DMS53 treated with DMSO at 0.1 percent for 48 hours (cell line): ENCODE data around the gene IL18R1.
"Not testable (repeated sequence)": the region's sequence is repeated elsewhere in the genome, so short reads cannot be mapped to it uniquely, and the experiment has no call there.

Experiments
- DNase-seq: peaks from one replicate; lab custom pipeline; 2025; ENCODE audit not compliant: unreplicated experiment; lab: John Stamatoyannopoulos, UW

Gene IL18R1, protein sequence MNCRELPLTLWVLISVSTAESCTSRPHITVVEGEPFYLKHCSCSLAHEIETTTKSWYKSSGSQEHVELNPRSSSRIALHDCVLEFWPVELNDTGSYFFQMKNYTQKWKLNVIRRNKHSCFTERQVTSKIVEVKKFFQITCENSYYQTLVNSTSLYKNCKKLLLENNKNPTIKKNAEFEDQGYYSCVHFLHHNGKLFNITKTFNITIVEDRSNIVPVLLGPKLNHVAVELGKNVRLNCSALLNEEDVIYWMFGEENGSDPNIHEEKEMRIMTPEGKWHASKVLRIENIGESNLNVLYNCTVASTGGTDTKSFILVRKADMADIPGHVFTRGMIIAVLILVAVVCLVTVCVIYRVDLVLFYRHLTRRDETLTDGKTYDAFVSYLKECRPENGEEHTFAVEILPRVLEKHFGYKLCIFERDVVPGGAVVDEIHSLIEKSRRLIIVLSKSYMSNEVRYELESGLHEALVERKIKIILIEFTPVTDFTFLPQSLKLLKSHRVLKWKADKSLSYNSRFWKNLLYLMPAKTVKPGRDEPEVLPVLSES

DNA sequence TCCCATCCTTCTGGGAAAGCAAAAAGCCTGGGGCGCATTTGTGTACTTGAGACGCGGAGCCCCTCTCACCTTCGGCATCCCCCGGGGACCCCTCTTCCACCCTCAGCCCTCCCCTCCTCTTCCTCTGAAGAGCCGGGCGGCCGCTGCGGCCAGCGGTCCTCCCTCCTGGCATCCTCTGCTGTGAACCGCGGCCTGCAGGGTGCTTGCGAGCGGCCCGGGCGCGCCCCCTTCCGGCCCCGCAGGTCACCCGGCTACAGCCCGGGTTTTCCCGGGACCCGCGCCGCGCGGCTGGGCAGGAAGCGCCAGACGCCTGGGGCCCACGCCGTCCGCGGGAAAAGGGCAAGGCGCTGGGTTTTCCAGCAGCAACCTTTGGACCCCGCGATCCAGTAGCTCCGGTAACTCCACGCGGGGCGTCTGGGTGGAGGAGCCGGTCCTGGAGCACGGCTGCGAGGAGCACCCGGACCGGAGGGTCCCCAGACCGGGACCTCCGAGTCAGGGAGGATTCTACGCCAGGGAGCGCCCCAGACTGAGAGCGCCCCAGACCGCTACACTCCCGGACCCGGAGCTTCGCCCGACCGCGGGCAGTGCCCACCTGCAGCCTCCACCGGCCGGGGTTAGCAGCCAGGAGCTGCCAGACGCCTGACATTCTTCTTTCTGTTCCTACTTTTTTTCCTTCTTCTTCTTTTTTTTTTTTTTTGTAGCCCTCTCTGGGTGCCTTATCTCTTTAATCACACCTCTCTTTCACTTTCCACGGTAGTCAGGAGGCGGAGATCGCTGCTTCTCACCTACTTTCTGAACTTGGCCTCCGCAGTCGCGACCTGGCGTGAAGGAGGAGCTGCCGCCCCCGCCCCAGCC, at the start of gene IL18R1:
TSS of gene IL18R1 (plus strand) at position 271 of the 855 bp plus-strand sequence. CDS start 6,865 bp downstream, outside the sequence.
- peak; percentile 80 for DNase-seq

DNA sequence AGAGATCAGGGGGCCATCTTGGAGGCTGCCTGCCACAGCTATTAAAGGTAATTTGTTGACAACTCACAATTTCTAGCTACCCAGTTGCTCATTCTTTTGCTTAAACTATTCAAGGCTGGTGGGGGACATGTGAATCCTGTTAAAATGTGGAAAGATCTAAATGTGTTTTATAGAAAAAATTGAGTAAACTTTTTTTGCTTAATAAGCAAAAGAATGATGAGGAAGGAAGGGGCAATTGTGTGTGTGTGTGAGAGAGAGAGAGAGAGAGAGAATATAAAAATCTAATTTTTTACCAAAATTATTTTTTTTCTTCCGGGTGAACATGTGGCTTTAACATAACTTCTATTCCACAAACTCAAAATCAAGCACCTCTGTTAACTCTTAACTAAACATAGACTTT, 49.5 kb upstream of the IL18R1 start:
- DNase-seq: no peak

DNA sequence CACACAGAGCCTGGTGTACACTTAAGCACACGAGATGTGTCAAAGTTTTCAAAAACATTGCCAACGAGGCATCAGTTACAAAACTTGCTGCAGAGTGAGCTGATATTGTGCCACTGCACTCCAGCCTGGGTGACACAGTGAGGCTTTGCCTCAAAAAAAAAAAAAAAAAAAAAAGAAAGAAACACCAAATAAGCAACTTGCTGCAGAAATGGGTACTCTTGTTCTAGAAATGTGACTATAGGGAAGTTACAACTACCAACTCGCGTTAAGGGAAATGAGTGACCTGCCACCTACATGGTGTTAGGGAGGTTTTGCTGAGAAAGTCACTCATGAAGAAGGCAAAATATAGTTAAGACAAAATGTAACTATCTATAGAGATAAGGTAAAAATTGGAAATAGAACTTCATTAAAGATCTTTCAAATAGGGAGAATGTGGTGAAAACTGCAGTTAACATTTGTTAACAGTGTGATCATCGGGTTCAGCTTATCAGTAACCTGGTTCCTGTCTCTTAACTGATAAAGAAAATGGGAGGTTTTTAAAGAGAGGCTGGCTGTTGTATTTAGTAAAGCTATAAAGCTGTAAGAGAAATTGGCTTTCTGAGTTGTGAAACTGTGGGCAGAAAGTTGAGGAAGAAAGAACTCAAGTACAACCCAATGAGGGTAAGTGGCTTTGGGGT, 44.5 kb upstream of the IL18R1 start, which contains the start of gene IL1RL1:
TSS of gene IL1RL1 (plus strand) at position 600 of the 677 bp plus-strand sequence. CDS start 26,702 bp downstream, outside the sequence.
- no peak for DNase-seq

DNA sequence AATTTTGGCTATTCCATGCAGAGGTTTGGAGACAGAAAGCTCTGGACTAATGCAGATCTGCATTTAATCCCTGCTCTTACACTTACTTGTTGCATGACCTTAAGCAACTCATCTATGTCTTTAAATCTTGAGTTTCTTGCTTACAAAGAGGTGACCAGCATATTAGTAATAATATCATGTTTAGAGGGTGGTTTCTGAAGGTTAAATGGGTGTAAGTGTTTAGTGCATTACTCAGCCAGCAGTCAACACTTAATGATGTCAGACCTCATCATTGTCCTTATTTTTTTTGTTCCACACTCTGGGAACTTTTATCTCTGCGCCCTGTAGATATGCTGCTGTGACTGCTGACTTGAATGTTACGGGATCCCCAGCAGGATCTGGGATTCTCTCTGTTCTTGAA, 42.6 kb upstream of the IL18R1 start:
- DNase-seq: no peak

DNA sequence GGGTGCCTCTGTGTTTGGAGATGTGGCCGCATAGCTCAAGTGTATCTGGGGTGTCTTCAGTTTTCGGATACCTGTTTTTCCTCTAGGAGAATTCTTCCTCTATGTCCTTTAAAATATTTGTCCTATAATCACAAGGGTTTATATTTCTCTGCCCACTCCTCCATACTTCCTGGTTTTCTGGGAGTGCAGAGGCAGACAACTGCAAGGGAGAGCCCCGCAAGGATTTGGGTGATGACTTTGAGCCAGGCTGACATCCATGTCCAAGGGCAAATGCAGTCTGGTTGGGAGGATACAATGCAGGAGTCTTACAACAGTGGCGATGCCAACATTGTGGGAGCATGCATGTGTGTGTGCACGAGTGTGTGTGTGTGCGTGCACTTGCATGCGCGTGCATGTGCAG, 42.1 kb upstream of the IL18R1 start:
- no peak for DNase-seq

DNA sequence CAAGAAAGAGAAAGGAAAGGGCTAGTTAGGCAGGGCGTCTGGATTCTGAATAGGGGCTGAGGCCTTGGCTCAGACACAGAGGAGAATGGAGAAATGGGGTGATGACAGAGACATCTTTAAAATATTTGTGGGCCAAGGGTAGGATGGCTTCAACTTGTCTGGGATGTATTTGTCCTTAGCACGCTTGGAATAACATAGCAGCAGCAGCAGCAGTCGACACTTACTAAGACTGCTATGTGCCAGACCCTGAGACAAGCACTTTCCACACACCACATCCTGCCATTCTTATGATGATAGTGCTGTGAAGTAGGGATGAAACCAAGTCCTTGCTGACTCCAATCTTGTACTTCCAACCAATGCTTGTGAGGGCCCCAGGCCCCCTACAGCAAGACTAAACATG, 41.6 kb upstream of the IL18R1 start:
- DNase-seq: no peak

DNA sequence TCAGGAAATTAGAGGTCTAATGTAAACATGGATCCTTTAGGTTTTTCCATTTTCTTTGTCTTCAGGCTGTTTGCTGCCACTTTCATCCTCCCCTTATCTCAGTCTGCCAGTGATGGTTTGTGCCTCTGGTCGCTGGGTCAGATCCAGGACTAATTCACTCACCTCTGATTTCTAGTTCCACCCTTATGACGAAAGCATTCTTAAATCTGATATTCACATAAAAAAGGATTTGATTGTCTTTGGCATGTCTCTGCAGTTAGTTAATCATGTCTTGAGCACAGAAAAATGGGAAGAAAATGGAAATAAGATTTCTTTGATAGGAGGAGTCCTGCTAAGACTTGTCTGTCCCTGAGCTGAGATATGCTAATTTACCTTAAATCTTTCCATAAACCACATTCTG, 39.7 kb upstream of the IL18R1 start:
- no peak for DNase-seq

DNA sequence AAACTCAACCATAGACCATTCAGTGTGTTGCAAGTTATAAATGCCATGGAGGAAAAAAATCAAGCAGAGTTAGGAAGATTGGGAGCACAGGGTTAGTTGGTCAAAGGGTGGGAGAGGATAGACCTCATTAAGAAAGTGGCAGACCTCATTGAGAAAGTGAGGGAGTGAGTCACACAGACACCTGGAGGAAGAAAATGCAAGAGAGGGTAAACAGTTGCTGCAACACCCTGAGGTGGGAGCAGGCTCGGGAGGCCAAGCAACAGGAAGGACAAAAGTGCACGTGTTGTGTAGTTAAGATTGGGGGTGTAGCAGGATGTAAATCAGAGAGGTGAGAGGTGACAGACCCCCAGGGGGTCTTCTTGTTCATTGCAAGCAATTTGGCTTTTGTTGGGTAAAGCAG, 37.9 kb upstream of the IL18R1 start:
- DNase-seq: no peak

DNA sequence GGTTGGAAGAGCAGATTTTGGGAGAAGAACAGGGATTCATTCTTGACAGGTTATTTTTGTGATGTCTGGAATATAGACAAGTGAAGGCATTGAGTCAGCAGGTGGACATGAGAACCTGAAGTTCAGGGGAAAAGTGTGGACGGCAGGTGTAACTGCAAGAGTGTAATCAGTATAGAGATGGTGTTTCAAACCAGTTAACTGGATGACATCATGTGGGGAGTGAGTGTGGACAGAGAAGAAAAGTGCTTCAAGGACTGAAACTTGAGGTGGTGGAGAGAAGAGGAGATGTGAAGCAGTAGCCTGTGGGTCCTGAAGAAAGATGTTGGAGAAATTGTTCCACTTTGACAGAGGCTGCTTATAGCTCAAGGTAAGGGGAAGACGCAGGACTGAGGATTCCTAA, 37.2 kb upstream of the IL18R1 start:
- DNase-seq: peak; percentile 36

DNA sequence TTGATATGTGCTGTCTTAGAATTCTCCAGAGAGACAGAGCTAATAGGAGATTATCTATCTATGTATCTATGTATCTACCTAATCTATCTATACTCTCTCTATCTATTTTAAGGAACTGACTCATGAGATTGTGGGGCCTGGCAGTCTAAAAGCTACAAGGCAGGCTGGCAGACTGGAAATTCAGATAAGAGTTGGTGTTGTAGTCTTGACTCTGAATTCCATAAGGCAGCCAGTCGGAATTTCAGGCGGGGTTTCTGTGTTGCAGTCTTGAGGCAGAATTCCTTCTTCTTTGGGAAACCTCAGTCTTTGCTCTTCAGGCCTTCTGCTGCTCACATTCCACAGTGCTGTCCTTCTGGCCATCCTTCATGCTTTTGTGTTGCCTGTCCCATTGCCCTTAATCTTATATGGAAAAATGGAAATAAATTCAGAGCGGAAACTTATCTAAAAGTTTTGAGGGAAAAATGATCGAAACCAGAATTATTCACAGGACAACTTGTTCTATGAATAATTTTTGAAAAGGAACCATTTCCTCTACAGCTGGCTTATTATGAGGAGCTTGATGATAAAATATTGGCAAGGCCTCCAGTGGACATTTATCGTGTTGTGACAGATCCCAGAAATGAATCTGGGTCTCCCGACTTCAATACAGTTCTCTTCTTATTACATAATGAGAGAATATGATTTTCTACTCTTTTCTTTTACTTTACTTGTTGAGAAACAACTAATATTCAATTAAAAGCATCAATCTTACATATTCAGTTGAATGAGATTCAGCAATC, 33.5 kb upstream of the IL18R1 start:
- DNase-seq: no peak

DNA sequence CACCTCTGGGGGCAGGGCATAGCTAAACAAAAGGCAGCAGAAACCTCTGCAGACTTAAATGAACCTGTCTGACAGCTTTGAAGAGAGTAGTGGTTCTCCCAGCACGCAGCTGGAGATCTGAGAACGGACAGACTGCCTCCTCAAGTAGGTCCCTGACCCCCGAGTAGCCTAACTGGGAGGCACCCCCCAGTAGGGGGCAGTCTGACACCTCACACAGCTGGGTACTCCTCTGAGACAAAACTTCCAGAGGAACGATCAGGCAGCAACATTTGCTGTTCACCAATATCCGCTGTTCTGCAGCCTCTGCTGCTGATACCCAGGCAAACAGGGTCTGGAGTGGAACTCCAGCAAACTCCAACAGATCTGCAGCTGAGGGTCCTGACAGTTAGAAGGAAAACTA, 30.7 kb upstream of the IL18R1 start:
- DNase-seq: not testable (repeated sequence)

DNA sequence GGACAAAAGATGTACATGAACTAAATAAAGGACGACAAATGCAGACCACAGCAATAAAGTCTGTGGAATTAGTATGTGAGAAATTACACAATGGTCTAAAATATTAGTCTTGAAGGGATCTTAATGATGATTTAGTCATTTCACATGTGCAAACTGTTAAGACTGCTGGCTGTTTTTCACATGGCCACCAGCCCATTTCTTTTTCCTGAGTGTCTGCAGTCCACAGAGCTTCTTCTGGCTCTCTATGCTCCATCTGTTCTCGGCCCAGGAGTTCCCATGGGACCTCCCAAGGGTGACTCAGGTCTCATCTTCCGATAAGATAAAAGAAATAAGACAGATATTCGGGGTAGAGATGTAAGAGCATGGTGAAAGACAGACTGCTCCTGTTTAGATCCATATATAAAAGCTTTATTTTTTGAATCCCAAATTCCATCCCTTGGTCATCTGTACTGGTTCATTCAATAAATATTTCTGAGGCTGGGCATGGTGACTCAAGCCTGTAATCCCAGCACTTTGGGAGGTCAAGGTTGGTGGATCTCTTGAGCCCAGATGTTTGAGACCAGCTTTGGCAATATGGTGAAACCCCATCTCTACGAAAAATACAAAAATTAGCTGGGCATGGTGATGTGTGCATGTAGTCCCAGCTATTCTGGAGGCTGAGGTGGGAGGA, 24.1 kb upstream of the IL18R1 start:
- DNase-seq: no peak

DNA sequence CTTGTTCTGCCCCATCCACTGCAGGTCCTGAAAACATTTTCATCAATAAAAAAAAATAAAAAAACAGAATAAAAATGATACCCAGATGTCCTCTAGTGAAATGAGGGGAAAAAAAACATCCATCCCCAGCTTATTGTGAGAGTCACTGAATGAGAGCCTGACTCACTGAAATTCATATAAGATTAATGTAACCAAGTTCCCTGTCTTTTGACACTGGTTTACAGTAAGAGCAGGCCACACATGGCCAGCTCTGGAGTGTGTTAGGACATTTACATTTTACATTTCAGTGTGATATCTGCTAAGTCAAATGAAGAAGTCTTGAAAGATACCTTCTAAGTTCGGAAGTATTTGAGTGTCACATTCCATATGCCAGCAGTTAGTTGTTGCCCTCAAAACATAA, 21.1 kb upstream of the IL18R1 start:
- no peak for DNase-seq

DNA sequence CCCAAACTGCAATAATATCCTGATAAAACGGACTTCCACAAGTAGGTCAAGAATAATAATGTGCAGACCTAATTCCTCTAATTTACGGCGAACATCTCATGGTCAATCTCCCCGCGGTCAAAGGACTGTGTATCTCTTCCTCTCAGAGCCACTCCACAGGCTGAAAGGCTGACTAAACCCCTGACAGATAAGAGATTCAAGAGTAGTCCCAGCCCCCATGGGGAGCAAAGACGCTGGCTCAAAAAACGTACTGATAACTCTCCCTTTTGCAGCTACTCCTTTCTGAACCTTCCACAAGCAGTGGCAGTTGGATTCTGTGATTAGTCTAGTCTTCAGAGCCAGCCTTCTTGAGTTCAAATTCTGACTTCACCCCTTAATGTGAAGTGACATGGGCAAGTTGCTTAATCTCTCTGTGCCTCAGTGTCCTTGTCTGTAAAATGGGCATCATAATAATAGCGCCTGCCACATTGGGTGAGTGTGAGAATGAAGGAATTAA, 19.7 kb upstream of the IL18R1 start:
- no peak for DNase-seq

DNA sequence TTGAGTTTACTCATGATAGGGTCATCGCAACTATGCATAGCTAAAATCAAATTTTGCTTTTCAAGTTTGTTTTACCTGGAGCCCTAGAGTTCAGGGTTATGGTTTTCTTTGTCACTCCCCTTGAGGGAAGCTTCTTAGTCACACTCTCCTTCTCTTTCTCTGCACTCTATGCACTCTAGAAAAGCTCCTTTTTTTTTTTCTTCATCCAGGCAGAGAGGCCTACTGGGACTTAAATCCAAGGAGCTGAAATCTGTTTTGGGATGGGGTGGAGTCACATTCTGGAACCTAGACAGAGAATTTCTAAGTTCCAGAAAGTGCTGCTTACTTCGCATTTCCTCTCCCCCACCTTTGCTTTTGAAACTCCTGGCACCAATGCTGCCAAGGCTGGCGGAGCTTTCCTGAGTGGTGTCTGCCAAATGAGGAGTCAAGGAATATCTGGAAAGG, 19.1 kb upstream of the IL18R1 start:
- no peak for DNase-seq

DNA sequence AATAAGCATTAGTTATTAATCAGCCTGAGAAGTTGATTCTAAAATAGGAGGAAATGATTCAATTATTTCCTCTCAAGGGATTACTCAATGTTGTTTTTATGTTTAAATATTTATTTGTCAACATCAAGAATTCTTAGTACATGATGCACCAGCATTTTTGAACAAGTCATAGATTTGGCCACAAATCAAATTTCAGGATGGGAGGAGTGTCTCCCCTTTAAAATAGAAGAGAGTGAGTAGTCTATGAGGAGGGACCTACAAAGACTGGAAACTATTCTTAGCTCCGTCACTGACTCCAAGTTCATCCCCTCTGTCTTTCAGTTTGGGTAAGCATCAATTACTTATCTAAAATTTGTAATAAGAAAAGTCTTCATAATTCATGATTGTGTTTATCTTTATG, 18.6 kb upstream of the IL18R1 start:
- no peak for DNase-seq

DNA sequence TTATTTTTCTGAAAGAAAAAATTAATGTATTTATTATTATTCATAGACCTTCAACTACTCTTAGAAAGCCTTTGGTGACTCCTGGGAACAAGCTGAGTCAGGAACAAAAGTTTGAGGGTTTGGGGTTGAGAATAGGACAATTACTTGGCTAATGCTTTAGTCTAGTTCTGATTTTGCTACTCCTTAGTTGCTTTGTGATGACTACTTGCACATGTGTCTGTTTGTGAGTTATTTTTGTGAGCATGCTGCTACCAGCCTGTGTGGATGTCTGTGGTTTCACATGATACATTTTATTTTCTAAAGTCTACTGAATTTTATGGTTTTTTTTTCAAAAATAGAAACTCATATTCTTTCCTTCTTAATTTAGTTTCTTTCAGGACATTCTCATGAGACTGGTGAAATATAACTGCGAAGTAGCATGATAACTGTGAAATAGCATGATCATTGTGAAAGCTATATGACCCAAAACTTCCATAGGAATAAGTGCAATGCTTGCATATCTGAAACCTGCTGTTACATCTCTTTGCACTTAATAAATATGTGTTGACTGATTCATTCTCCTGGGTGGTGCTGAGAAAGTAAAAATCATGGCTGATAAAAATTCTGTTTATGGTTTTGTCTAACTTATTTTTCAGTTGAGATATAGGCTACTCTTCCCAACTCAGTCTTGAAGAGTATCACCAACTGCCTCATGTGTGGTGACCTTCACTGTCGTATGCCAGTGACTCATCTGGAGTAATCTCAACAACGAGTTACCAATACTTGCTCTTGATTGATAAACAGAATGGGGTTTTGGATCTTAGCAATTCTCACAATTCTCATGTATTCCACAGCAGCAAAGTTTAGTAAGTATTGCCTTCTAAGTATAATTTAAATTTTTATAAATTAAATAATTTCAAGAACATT, 17.9 kb upstream of the IL18R1 start:
- no peak for DNase-seq

DNA sequence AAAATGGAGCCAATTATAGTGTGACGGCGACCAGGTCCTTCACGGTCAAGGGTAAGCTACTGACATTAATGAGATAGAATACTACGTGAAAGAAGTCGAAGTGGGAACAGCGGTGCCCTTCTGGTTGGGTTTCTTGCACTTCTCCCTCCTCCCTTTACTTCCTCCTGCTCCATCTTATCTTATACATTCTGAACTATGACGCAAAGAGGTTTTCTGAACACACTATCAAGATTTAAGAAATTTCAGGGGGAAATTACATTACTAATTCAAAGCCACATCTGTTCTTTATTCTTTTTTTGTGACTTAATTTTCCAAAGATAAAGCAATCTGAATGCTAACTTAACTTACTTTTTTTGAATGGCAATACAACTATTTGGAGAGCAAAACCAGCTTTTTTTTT, 14.8 kb upstream of the IL18R1 start:
- no peak for DNase-seq

DNA sequence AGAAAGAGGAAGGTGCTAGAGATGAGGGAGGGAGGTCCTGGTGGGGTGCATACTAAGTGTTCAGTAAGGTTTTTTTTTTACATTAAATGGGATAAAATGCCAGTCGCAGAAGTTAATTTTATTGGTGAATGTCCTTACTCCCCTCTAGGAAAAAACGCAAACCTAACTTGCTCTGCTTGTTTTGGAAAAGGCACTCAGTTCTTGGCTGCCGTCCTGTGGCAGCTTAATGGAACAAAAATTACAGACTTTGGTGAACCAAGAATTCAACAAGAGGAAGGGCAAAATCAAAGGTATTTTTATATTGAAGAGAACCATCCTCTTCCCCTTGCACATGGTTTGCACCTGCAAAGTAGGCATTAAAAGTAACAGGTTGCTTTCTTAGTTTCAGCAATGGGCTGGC, 12.7 kb upstream of the IL18R1 start:
- no peak for DNase-seq
